HT1080 (cell line): Measurements from ENCODE around the gene SZT2. TPM values are rescaled to one million over a fixed set of nuclear protein-coding genes. Genes with fewer than 3 reads are reported as not detected.
A peak's percentile ranks its signal among the peaks of the same experiment; 100 is the strongest.

ENCODE experiments used
- DNase-seq: peaks from one replicate; pipeline ENCODE4 v3.0.0-alpha.2; 2015; ENCODE audit warnings: low read depth
- polyA plus RNA-seq, 2 experiments: library from polyadenylated mRNA; depleted of rRNA; stranded (reverse); fragments of >200 nt; gene quantifications; 2 replicates each; pipeline ENCODE4 v1.2.3, GENCODE V29; 2015
- total RNA-seq: library from RNA; depleted of rRNA; stranded (reverse); fragments of >200 nt; shearing (Covaris generic); gene quantifications from 2 replicates; pipeline ENCODE4 v1.2.3, GENCODE V29; 2014; rRNA removed

The SZT2 gene
- 11.7 and 14.7 TPM in 2 replicates for total RNA-seq
- polyA plus RNA-seq (2015; cell fraction: cytosol; rRNA removed): 7.7 and 8.6 TPM in 2 replicates
- polyA plus RNA-seq (2015; cell fraction: nucleus; rRNA removed): 38.6 and 40.5 TPM in 2 replicates

- peak; percentile 92 for DNase-seq
Observed at GRCh38 chr1:43389326-43390313, at the start of gene SZT2, which contains the start of gene MED8. Gene SZT2, plus strand, starts transcription at chr1:43389899. Its CDS starts 70 bp downstream, at chr1:43389969. Gene MED8, minus strand, starts transcription at chr1:43389800. Its CDS starts 36 bp downstream, at chr1:43389764.

- DNase-seq: no peak
Observed at GRCh38 chr1:43340559-43340958, 49.1 kb upstream of the SZT2 start.

- DNase-seq: no peak
Observed at GRCh38 chr1:43344267-43344850, 45.3 kb upstream of the SZT2 start.

GRCh38 chr1:43345120-43345519 lies 44.6 kb upstream of the SZT2 start:
- DNase-seq: no peak

- no peak for DNase-seq
Observed at GRCh38 chr1:43346636-43347035, 43.1 kb upstream of the SZT2 start.

- no peak for DNase-seq
Observed at GRCh38 chr1:43348343-43348808, 41.3 kb upstream of the SZT2 start.

GRCh38 chr1:43348809-43349593 lies 40.7 kb upstream of the SZT2 start:
- peak; percentile 79 for DNase-seq

- peak; percentile 32 for DNase-seq
Observed at GRCh38 chr1:43349594-43350306, 39.9 kb upstream of the SZT2 start.

GRCh38 chr1:43350976-43351375 lies 38.7 kb upstream of the SZT2 start:
- DNase-seq: no peak

GRCh38 chr1:43351421-43352350 lies 38.0 kb upstream of the SZT2 start:
- no peak for DNase-seq

GRCh38 chr1:43352351-43352705 lies 37.4 kb upstream of the SZT2 start:
- DNase-seq: no peak

- no peak for DNase-seq
Observed at GRCh38 chr1:43352881-43353280, 36.8 kb upstream of the SZT2 start.

GRCh38 chr1:43354471-43354870 lies 35.2 kb upstream of the SZT2 start:
- DNase-seq: no peak

- DNase-seq: no peak
Observed at GRCh38 chr1:43354936-43355335, 34.8 kb upstream of the SZT2 start.

- no peak for DNase-seq
Observed at GRCh38 chr1:43357251-43357650, 32.4 kb upstream of the SZT2 start.

GRCh38 chr1:43358121-43358745 lies 31.5 kb upstream of the SZT2 start:
- peak; percentile 47 for DNase-seq

- DNase-seq: peak; percentile 97
Observed at GRCh38 chr1:43358746-43359693, 30.7 kb upstream of the SZT2 start, which contains the start of gene CDC20. Gene CDC20, plus strand, starts transcription at chr1:43358981. Its CDS starts 235 bp downstream, at chr1:43359216.

- DNase-seq: no peak
Observed at GRCh38 chr1:43359696-43360095, 30.0 kb upstream of the SZT2 start.
